Stimulated activated CD4-positive, alpha-beta T cell treated with anti-CD3 and anti-CD28 coated beads, Interleukin-4, amount 100 ng/mL, for 1 hour (primary cell): ENCODE measurements around the gene SNRPD1.
"Not testable (repeated sequence)": the region's sequence is repeated elsewhere in the genome, so short reads cannot be mapped to it uniquely, and the experiment has no call there.

Experiments
- DNase-seq: peaks from one replicate; pipeline ENCODE4 v3.0.0-alpha.2; 2020

The SNRPD1 gene

DNA sequence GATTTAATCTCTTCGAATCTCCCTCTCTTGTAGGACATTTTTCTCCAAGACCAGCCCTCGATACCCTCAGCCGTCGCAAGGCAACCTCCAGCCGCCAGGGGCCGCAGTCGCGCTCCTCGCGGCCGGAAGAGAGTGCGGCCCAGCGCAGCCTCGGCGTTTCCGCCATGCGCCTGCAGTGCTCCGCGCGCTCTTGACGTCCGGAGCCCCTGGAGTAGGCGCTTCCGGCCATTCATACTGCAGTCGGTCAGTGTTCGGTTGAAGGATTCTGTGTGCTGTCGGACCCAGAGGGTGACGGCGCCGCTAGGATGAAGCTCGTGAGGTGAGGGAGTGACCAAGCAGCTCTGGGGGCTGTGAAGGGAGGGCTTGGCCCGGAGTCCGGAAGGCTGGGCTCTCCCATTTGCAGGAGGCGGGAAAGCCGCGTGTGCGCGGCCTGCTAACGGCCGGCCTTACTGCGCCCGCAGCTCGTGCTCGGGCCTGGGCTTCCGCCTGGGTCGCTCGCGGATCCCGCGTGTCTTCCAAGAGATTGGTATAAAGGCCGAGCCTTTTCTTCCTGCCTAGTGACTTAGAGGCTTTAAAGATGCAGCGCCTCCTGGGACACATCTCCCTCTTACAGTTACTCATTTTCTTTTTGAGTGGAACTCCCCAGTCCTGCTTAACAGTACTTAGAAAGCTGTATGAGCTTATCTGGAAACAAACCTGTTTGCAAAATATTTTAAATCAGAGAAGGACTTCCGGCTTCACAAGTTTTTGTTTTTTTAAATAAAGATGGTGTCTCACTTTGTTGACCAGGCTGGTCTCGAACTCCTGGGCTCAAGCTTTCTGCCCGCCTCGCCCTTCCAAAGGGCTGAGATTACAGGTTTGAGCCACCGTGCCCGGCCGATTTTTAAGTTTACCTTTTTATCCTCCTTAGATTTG is at the start of gene SNRPD1:
TSS of gene SNRPD1 (plus strand) at position 190 of the 915 bp plus-strand sequence. CDS start at position 306, 116 bp downstream.
- peak; percentile 89 for DNase-seq

DNA sequence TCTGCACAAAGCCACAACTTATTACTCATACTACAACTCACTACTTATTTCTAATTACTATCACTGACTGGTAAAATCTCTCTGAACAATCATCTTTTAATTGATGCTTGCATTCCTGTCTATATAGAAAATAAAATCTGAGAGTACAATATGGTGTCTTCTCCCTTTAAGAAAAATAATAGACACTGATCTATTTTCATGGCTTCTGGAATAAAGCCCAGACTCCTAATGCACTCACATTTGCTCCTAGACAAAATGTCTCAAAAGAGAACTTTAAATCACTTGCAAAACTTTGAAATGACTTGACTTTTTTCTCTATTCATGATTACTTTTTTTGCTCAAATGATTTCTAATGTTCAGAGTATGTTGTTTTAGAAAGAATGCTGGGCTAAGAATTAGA is 40.3 kb upstream of the SNRPD1 start:
- DNase-seq = no peak

DNA sequence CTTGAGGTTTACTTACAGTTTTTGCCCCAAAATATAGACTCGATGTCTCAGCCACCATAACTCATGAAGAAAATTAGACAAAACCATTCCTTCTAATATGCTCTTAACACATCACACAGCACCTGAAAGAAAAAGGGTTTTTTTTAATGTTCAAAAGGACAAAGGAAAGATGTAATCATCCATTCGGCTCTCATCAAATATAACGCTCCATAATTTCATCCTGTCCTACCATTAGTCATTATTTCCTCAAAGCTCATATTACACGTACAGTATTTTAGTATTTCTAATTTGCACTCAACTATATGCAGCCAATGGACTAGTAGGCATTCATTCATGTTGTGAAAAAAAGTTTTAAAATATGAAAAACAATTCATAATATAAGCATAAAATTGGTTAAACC is 36.5 kb upstream of the SNRPD1 start:
- DNase-seq = no peak

GRCh38 chr18:21584391-21584790 is 27.7 kb upstream of the SNRPD1 start:
- DNase-seq = no peak

DNA sequence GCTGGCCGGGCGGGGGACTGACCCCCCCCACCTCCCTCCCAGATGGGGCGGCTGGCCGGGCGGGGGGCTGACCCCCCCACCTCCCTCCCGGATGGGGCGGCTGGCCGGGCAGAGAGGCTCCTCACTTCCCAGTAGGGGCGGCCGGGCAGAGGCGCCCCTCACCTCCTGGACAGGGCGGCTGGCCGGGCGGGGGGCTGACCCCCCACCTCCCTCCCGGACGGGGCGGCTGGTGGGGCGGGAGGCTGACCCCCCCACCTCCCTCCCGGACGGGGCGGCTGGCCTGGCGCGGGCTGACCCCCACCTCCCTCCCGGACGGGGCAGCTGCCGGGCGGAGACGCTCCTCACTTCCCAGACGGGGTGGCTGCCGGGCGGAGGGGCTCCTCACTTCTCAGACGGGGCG is 19.8 kb upstream of the SNRPD1 start:
- not testable (repeated sequence) for DNase-seq

DNA sequence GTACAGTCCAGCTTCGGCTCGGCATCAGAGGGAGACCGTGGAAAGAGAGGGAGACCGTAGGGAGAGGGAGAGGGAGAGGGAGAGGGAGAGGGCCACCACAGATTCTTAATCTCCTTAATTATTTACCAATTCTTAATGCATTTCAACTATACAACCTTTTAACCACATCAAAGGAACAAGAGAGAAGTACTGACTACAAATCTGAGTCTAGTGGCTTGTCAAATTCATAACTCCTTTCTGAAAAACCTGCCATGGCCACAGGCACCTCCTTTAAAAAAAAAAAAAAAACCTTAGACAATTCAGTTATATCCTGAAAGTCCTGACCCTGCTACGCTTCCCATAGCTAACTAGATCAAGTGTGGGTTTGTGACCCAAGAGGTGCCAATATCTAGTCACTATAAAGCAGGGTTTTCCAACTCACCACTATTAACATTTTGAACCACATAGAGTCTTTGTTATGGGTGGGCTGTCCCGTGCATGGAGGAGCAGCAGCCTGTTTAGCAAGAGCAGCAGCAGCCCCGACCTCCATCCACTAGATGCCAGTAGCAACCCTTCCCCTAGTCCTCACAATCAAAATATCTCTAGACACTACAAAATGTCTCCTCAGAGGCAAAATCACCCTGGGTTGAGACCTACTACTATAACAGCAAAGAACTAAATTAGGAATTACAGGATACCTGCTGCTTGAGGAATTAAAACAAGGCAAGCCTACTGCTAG is 18.4 kb upstream of the SNRPD1 start:
- no peak for DNase-seq

GRCh38 chr18:21597620-21598019 is 14.5 kb upstream of the SNRPD1 start:
- DNase-seq = no peak

DNA sequence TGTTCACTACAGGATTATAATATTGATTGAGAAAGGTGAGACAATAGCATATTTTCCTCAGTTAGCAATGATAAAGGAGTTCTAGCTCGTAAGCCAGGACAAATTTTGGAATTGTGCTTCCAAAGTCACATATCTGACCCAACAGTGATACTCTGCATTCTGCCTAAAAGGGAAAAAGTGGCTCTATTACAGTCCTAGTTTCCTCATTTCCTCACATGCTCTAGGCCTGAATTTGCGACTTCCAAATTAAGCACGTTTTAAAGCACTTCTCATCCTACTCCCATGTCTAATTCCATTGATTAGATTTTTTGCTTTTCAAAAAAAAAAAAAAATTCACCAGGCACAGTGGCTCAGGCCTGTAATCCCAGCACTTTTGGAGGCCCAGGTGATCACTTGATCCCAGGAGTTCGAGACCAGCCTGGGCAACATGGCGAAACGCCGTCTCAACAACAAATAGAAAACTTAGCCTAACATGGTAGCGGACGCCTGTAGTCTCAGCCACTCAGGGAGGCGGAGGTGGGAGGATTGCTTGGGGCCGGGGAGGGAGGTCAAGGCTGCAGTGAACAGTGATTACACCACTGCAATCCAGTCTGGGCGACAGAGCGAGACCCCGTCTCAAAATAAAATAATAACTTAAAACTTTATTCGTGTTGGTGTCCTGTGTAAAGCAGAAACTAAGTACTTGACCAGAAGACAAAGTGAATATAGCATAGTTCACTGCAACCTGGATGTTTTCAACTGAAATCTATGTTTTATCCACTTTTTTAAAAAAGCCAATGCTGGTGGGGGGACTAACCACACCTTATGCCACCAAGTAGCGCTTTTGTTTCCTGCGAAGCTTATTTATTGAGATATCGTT is 13.2 kb upstream of the SNRPD1 start:
- no peak for DNase-seq

- no peak for DNase-seq
Observed at GRCh38 chr18:21599585-21600525, 12.3 kb upstream of the SNRPD1 start.

GRCh38 chr18:21600526-21601410 is 11.3 kb upstream of the SNRPD1 start, which contains the start of gene ESCO1:
ESCO1 (minus strand) TSS chr18:21600704; CDS start chr18:21574843, 25,861 bp downstream.
- peak; percentile 89 for DNase-seq

- DNase-seq = no peak
Observed at GRCh38 chr18:21602299-21602587, 9.9 kb upstream of the SNRPD1 start.

DNA sequence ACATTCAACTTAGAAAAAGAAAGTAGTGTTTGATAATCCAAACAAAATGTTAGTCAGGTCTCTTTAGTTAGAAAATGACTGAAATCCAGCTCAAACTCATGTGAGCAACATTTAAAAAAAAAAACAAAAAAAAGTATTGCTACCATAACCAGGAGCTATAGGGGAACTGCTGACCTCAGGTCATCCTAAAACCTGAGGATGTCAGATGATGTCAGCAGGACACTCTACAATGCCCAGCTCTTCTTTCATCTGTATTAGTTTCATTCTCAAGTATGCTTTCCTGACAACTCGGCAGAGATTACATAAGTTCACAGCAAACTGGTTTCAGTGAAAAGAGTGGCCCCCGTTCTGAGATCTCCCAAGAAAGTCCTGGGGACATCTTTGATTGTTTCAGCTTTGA is 7.4 kb upstream of the SNRPD1 start:
- no peak for DNase-seq

GRCh38 chr18:21605213-21605612 is 6.9 kb upstream of the SNRPD1 start:
- DNase-seq = no peak

DNA sequence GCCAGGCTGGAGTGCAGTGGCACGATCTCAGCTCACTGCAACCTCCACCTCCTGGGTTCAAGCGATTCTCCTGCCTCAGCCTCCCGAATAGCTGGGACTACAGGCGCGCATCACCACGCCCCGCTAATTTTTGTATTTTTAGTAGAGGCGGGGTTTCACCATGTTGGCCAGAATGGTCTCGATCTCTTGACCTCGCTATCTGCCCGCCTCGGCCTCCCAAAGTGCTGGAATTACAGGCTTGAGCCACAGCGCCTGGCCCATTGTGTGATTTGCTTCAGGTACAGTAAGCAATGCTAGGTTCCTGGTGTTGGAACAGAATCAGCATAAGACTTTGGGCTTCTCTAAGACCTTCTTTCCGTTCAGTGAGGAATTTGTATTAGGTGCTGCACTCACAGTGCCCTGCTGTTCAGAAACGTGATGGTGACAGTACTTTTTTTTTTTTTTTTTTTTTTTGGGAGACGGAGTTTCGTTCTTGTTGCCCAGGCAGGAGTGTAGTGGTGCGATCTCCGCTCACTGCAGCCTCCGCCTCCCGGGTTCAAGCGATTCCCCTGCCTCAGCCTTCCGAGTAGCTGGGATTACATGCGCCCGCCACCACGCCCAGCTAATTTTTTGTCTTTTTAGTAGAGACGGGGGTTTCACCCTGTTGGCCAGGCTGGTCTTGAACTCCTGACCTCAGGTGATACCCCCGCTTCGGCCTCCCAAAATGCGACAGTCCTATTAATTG is 551 bp upstream of the SNRPD1 start:
- DNase-seq = not testable (repeated sequence)

DNA sequence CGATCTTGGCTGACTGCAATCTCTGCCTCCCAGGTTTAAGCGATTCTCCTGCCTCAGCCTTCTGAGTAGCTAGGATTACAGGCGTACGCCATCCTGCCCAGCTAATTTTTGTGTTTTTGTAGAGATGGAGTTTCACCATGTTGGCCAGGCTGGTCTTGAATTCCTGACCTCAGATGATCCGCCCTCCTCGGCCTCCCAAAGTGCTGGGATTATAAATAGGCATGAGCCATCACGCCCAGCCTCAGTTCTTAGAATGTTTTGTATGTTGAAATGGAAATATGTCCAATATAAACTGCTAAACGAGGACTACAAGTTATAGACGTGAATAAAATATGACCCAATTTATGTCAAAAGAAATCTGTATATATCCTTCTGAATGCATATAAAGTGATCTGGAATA is 9.5 kb downstream of the SNRPD1 start:
- not testable (repeated sequence) for DNase-seq

GRCh38 chr18:21629089-21629832 is 17.1 kb downstream of the SNRPD1 start:
- DNase-seq = no peak

GRCh38 chr18:21632393-21632792 is 20.3 kb downstream of the SNRPD1 start:
- DNase-seq = no peak

DNA sequence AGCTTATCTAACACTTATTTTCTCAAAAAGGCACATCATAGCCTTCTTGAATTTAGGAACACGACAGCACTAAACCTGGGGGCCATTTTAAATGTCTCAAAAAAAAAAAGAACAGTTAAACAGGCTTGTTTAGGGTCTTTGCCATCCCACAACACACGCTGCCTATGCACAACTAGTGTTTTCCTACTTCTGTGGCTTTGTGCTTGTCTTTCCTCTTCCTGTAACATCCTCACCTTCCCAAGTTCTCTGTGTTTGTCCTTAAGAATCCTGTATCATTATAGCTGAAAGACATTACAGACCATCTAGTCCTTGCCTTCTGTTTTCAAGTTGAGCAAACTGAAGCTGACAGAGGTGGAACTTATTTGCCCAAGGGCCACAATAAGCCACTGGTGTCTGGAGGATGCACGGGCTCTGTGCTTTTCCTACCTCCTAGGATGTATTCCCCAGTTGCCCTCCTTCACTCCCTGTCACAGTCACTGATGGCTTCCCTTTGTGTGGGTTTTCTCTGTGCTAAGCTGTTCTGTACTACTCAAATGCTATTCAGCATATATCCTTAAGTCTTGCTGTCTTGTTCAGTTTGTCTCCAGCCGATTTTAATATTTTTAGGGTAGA is 22.6 kb downstream of the SNRPD1 start:
- no peak for DNase-seq

DNA sequence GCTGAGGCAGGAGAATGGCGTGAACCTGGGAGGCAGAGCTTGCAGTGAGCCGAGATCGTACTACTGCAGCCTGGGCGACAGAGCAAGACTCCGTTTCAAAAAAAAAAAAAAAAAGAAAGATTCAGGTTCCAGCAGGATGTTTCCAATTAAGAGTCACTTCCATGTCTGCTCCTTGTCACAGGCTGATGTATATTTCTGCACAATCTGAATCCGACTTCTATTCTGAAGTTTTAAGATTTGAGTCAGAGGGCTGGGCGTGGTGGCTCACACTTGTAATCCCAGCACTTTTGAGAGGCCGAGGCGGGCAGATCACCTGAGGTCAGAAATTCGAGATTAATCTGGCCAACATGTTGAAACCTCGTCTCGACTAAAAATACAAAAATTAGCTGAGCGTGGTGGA is 24.7 kb downstream of the SNRPD1 start:
- no peak for DNase-seq
